Progenitor cell of endocrine pancreas (in vitro differentiated cells): Measurements from ENCODE around the gene IRX4. TPM values are rescaled to one million over a fixed set of nuclear protein-coding genes. Genes with fewer than 3 reads are reported as not detected.

Experiments
- DNase-seq: peaks from one replicate; pipeline ENCODE4 v3.0.0; 2021; ENCODE audit warnings: low spot score; ENCODE audit not compliant: unreplicated experiment
- H3K27ac Mint-ChIP-seq: 2 replicates; pipeline ENCODE4 v1.8.0; 2021; ENCODE audit warnings: mild to moderate bottlenecking, moderate library complexity, mixed read lengths
- H3K27me3 Mint-ChIP-seq: 2 replicates; pipeline ENCODE4 v1.8.0; 2021; ENCODE audit warnings: mixed read lengths
- H3K36me3 Mint-ChIP-seq: 2 replicates; pipeline ENCODE4 v1.8.0; 2022; ENCODE audit warnings: mixed read lengths; ENCODE audit not compliant: insufficient read depth
- H3K4me1 Mint-ChIP-seq: 2 replicates; pipeline ENCODE4 v1.8.0; 2021; ENCODE audit warnings: low read depth, mixed read lengths
- H3K4me3 Mint-ChIP-seq: 2 replicates; pipeline ENCODE4 v1.8.0; 2021; ENCODE audit warnings: low read depth, mild to moderate bottlenecking, moderate library complexity, mixed read lengths
- H3K9me3 Mint-ChIP-seq: 2 replicates; pipeline ENCODE4 v1.8.0; 2021; ENCODE audit warnings: low read depth, mixed read lengths
- total RNA-seq: library from RNA; stranded (reverse); gene quantifications from 2 replicates; pipeline ENCODE4 v1.2.1, GENCODE V29; 2021
- TF ChIP-seq, protein P1 (sequence below): fragments of 200-600 bp; sonication (generic); IDR thresholded peaks from one replicate; pipeline ENCODE4 v1.5.0; 2021; ENCODE audit warnings: antibody characterized with exemption, mild to moderate bottlenecking; ENCODE audit not compliant: unreplicated experiment

The IRX4 gene
- total RNA-seq, 1 donor from 2014 or later, result 0.17 TPM

DNA sequence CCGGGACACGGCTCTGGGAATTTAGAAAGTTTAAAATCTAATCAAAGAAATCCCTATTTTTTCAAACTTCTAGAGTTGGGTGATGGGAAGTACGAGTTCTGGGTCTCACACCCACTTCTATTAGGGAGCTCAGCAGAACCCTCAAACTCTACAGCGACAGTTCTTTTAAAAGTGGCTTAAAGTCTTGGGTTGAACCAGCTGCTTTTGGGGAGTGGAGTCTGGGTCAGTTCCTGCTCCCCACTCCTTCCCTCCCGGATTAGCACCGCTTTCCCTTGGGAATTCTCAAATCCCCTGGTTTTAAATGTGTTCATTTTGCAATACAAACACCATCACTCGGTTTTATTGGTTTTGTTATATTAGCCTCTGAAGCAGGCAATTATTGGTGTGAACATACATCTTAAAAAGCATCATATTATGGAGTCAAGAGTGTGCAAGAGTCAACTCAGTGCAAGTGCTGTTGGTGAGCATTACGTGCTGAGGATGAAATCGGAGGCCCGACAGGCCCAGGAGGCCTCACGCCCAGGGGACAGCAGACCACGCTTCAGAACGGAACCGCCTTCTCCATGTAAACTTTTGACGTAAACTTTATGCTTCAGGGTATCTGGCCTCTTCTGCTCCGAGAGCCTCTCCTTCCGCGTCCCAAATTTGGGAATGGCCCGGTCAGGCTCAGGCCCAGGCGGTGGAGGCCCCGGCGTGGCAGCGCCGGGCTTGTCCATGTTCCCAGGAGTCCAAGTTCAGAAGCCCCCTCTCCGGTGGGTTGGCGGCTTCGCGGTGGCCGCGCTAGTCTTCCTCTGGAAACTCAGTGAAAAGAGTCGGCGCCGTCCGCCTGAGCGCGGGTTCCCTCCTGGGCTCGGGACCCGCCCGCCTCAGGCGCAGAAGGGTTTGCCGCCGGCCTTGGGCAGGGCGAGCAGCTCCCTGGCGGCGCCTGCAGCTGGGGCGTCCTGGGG is 5.3 kb downstream of the IRX4 start:
- peaks cover 51% of the 10 kb centered on the region for H3K27me3 Mint-ChIP-seq
- H3K36me3 Mint-ChIP-seq, result no peaks in the 10 kb centered on the region
- no peak for DNase-seq
- TF ChIP-seq, protein P1, sequence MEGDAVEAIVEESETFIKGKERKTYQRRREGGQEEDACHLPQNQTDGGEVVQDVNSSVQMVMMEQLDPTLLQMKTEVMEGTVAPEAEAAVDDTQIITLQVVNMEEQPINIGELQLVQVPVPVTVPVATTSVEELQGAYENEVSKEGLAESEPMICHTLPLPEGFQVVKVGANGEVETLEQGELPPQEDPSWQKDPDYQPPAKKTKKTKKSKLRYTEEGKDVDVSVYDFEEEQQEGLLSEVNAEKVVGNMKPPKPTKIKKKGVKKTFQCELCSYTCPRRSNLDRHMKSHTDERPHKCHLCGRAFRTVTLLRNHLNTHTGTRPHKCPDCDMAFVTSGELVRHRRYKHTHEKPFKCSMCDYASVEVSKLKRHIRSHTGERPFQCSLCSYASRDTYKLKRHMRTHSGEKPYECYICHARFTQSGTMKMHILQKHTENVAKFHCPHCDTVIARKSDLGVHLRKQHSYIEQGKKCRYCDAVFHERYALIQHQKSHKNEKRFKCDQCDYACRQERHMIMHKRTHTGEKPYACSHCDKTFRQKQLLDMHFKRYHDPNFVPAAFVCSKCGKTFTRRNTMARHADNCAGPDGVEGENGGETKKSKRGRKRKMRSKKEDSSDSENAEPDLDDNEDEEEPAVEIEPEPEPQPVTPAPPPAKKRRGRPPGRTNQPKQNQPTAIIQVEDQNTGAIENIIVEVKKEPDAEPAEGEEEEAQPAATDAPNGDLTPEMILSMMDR, result no peak
- no peak overlapping the region for H3K4me3 Mint-ChIP-seq
- peaks cover 5% of the 10 kb centered on the region for H3K4me1 Mint-ChIP-seq
- H3K27ac Mint-ChIP-seq, result no peak overlapping the region
- H3K9me3 Mint-ChIP-seq, result no peaks in the 10 kb centered on the region

DNA sequence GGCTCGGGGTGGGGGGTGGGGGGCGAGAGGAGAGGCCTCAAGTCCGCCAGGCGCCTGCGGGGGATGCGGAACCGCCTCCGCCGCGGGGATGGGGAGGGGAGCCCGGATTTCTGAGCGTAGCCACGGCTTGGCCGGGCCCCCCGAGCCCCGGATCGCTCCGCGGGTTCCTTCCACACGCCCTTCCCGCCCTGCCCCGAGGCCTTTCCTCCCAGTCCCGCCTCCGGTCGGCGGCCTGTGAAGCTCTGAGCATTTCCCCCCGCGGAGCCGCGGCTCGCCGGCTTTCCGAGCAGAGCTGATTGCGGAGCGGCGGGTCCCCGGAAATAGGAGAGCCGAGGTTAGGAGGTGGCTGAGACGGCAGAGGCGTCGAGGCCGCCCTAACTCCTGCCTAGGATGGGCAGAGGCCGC is 6.1 kb downstream of the IRX4 start:
- no peak for DNase-seq
- Mint-ChIP-seq H3K4me3 (no peak overlapping the region), H3K4me1 (peaks cover 5% of the 10 kb centered on the region), H3K27ac (no peak overlapping the region), H3K9me3 (no peaks in the 10 kb centered on the region), H3K27me3 (peaks cover 51% of the 10 kb centered on the region), H3K36me3 (no peaks in the 10 kb centered on the region)
- TF ChIP-seq, protein P1, result no peak

DNA sequence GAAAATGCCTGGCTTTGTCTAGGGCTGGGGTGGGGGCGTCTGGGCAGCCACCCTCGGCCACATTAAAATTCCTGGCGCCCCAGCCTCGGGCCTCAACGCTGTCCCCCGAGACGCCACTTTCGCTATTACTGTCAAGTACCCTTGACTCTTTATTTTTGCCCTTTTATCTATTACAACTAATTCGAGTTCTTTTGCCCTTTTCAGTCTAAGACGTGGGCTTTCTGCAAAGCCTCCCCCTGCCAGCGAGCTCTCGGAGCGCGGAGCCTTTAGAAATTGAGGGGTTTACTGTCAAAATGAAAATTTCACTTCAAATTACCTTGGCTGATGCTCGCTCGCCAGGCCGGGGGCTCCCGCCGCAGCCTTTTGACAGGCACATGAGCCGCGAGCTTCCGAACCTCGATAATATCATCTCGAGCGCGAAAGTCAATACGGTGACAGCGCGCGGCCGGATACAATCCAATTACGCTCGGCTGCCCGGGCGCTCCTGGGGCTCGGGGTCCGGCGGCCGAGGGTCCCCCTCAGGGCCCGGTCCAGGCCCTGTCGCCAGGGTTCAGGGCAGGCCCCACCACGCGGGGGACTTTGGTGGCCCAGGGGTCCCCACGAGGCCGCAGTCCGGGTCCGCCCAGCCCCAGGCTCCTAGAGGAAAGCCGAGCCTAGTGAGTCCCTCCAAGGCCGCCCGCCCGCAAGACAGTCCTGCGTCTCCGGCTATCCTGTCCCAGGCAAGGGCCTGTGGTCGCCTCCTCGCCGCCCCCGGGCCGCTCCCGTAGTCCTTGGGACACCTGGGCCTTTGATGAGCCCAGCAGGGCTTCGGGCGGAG is 6.7 kb downstream of the IRX4 start:
- TF ChIP-seq, protein P1, result no peak
- Mint-ChIP-seq H3K36me3 (no peaks in the 10 kb centered on the region), H3K27me3 (peaks cover 46% of the 10 kb centered on the region), H3K27ac (no peak overlapping the region), H3K4me3 (peak overlapping the region; percentile 4), H3K9me3 (no peaks in the 10 kb centered on the region), H3K4me1 (peaks cover 5% of the 10 kb centered on the region)
- no peak for DNase-seq

DNA sequence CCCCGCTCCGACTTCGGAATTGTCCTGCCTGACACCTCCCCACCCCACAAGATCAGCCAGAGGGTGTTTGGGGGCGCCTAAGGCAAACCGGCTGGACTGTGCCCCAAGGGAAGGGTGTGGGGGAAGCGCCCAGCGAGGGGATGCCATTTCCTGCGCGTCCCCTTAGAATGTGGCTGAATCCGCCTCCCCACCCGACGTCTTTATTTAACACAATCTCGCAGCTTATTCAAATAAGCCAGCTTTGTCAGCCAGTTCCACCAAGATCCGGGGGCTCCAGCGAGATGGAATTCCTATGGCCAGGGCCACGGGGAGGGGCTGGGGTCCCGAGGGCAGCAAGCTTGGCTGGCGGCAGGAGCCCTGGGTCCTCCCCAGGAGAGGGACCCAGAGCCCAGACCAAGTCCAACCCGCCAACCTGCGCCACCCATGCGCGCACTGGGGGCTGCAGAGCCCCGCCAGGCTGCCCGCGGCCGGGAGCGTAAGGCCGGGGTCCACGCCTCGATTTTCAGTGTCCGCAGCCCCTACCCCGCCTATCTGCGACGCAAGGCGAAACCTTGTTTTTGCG is 7.4 kb downstream of the IRX4 start:
- H3K27me3 Mint-ChIP-seq, result peaks cover 43% of the 10 kb centered on the region
- H3K9me3 Mint-ChIP-seq, result no peaks in the 10 kb centered on the region
- DNase-seq, result no peak
- peaks cover 5% of the 10 kb centered on the region for H3K4me1 Mint-ChIP-seq
- TF ChIP-seq, protein P1, result no peak
- no peaks in the 10 kb centered on the region for H3K36me3 Mint-ChIP-seq
- H3K4me3 Mint-ChIP-seq, result no peak overlapping the region
- H3K27ac Mint-ChIP-seq, result no peak overlapping the region

DNA sequence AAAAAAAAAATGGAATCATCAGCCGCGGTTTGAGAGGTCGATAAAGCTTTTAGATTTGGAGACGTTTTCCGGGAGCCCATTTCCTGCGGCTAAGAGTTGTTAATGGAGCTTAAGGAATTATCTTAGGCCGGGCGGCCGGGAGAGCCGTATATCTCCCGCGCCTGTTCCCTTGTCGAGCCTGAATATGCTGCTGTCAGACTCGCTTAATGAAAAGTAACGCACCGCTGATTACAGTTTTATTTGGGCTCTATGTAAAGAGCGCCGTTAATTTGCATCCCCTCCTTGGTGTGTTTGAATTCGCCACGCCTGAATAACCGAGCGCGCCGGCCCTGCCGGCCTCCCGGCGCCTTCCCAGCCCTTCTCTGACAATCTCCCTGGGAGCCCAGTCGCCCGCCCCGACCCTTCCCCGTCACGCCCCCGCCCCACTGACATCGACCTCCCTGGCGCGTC is 7.9 kb downstream of the IRX4 start:
- TF ChIP-seq, protein P1, result no peak
- Mint-ChIP-seq H3K27me3 (peaks cover 38% of the 10 kb centered on the region), H3K27ac (no peak overlapping the region), H3K9me3 (no peaks in the 10 kb centered on the region), H3K4me1 (peaks cover 5% of the 10 kb centered on the region), H3K4me3 (no peak overlapping the region), H3K36me3 (no peaks in the 10 kb centered on the region)
- no peak for DNase-seq
